HepG2 (cell line): Measurements from ENCODE around the gene HSDL2. TPM values are rescaled to one million over a fixed set of nuclear protein-coding genes. Genes with fewer than 3 reads are reported as not detected.
A peak's percentile ranks its signal among the peaks of the same experiment; 100 is the strongest.

Experiments
- ARID5B ChIP-seq: IDR thresholded peaks from 2 replicates; pipeline ENCODE4 v1.4.0; 2020; ENCODE audit warnings: mild to moderate bottlenecking, missing genetic modification reagents
- ASH2L ChIP-seq: fragments of 300-600, 200-600 bp; sonication (generic); IDR thresholded peaks from 2 replicates; pipeline ENCODE4 v1.7.0; 2017; ENCODE audit warnings: low read depth, mild to moderate bottlenecking, moderate library complexity, mixed read lengths, low read length; ENCODE audit not compliant: insufficient read length
- ATF7-NPFF ChIP-seq: sonication (generic); formaldehyde crosslinking; IDR thresholded peaks from 2 replicates; pipeline ENCODE4 v1.8.1; 2023; ENCODE audit warnings: mild to moderate bottlenecking, low read depth, missing genetic modification reagents, moderate library complexity
- ELF4 ChIP-seq: sonication (generic); formaldehyde crosslinking; IDR thresholded peaks from 2 replicates; pipeline ENCODE4 v1.5.0; 2020; ENCODE audit warnings: missing genetic modification reagents, mild to moderate bottlenecking, moderate library complexity, borderline replicate concordance
- ETV5 ChIP-seq: IDR thresholded peaks from 2 replicates; pipeline ENCODE4 v1.6.1; 2018; ENCODE audit warnings: missing biosample characterization, missing genetic modification reagents, inconsistent platforms, borderline replicate concordance
- FOXP1 ChIP-seq, 2 experiments: fragments of 450-650 bp in 1 of 2; IDR thresholded peaks; 2 replicates each; pipeline ENCODE4 v1.6.1; 2017 to 2018; ENCODE audit warnings: antibody characterized with exemption in 1 of 2
- MAF1 ChIP-seq: sonication (generic); formaldehyde crosslinking; IDR thresholded peaks from 2 replicates; pipeline ENCODE4 v1.5.0; 2020; ENCODE audit warnings: missing genetic modification reagents, borderline replicate concordance
- MATR3 ChIP-seq: sonication (generic); formaldehyde crosslinking; IDR thresholded peaks from 2 replicates; pipeline ENCODE4 v1.4.0; 2020; ENCODE audit warnings: missing genetic modification reagents
- RAD21 ChIP-seq: fragments of 450-650 bp; formaldehyde crosslinking; IDR thresholded peaks from 2 replicates; pipeline ENCODE4 v1.5.0; 2020; ENCODE audit warnings: mild to moderate bottlenecking
- RARG ChIP-seq: sonication (generic); formaldehyde crosslinking; IDR thresholded peaks from 2 replicates; pipeline ENCODE4 v1.4.0; 2020; ENCODE audit warnings: low read depth, mild to moderate bottlenecking, missing genetic modification reagents
- RELA ChIP-seq: sonication (generic); formaldehyde crosslinking; IDR thresholded peaks from 2 replicates; pipeline ENCODE4 v1.4.0; 2020; ENCODE audit warnings: missing genetic modification reagents
- SSRP1 ChIP-seq: IDR thresholded peaks from 2 replicates; pipeline ENCODE4 v1.6.1; 2016; ENCODE audit warnings: control low read depth
- TCF12 ChIP-seq, 2 experiments: fragments of 450-650 bp in 1 of 2; sonication (generic) in 1 of 2; formaldehyde crosslinking in 1 of 2; IDR thresholded peaks; 2 replicates each; pipeline versions ENCODE4 v1.6.1 to v1.8.0; 2017 to 2022; ENCODE audit warnings: antibody characterized with exemption in 1 of 2, mild to moderate bottlenecking in 1 of 2, missing genetic modification reagents in 1 of 2, moderate library complexity in 1 of 2
- YY1 ChIP-seq: IDR thresholded peaks from 2 replicates; pipeline ENCODE4 v1.6.1; 2011; ENCODE audit warnings: low read length, low read depth, moderate library complexity, mild to moderate bottlenecking; ENCODE audit not compliant: insufficient read depth, insufficient replicate concordance
- ZBTB26 ChIP-seq: IDR thresholded peaks from 2 replicates; pipeline ENCODE4 v1.6.1; 2016; ENCODE audit warnings: missing compliant biosample characterization, missing genetic modification reagents, borderline replicate concordance
- ZNF101 ChIP-seq: sonication (generic); formaldehyde crosslinking; IDR thresholded peaks from 2 replicates; pipeline ENCODE4 v1.4.0; 2020; ENCODE audit warnings: mild to moderate bottlenecking, low read depth, missing genetic modification reagents, borderline replicate concordance
- ZNF205 ChIP-seq: IDR thresholded peaks from 2 replicates; pipeline ENCODE4 v1.6.1; 2018; ENCODE audit warnings: missing biosample characterization, missing genetic modification reagents
- ZNF460 ChIP-seq: sonication (generic); formaldehyde crosslinking; IDR thresholded peaks from 2 replicates; pipeline ENCODE4 v1.5.1; 2020; ENCODE audit warnings: missing genetic modification reagents, mild to moderate bottlenecking, borderline replicate concordance
- ZNF563 ChIP-seq: sonication (generic); formaldehyde crosslinking; IDR thresholded peaks from 2 replicates; pipeline ENCODE4 v1.8.0; 2022; ENCODE audit warnings: mild to moderate bottlenecking, moderate library complexity, missing genetic modification reagents
- ZNF737 ChIP-seq: sonication (generic); formaldehyde crosslinking; IDR thresholded peaks from 2 replicates; pipeline ENCODE4 v1.5.0; 2020; ENCODE audit warnings: missing genetic modification reagents, mild to moderate bottlenecking, borderline replicate concordance
- polyA plus RNA-seq, 8 experiments: library from polyadenylated mRNA; depleted of rRNA in 3 of 8; stranded (reverse) in 7 of 8; unstranded in 1 of 8; fragments of >200 nt; fragmentation: Illumina TruSeq in 4 of 8; extraction: Trizol in 4 of 8; gene quantifications; 2 replicates each; pipeline versions ENCODE4 v1.2.1 to v1.2.3, GENCODE V29; 2011 to 2016; ENCODE audit warnings: low read depth in 4 of 8, missing spikeins in 1 of 8, mixed read lengths in 1 of 8; ENCODE audit not compliant: insufficient read depth in 1 of 8
- total RNA-seq, 5 experiments: library from RNA; depleted of rRNA; stranded (reverse); fragments of >200 nt; fragmentation: Illumina TruSeq; extraction: Trizol; gene quantifications; 2 replicates each; pipeline ENCODE4 v1.2.3, GENCODE V29; 2016; ENCODE audit warnings: low read depth in 1 of 5
- TF ChIP-seq, protein P1 (sequence below): sonication (generic); formaldehyde crosslinking; IDR thresholded peaks from 2 replicates; pipeline ENCODE4 v1.4.0; 2020; ENCODE audit warnings: low read depth, mild to moderate bottlenecking, missing genetic modification reagents
- TF ChIP-seq, protein P2 (sequence below): sonication (generic); formaldehyde crosslinking; IDR thresholded peaks from 2 replicates; pipeline ENCODE4 v1.8.1; 2022; ENCODE audit warnings: mild to moderate bottlenecking, missing genetic modification reagents

HSDL2 gene
- total and polyA plus RNA-seq, 2 of the 13 experiments (the other 11 are each of a cell fraction or from before 2014, with no cell fraction given), result 55.3 to 80.2 TPM

- TF ChIP-seq YY1 (no peak), RARG (CRISPR knock-in tag) (no peak), ASH2L (peak; percentile 88), ETV5 (CRISPR knock-in tag) (no peak), ELF4 (no peak), ZBTB26 (no peak), ZNF563 (CRISPR knock-in tag) (no peak), RAD21 (CRISPR knock-in tag) (no peak), RELA (CRISPR knock-in tag) (no peak), SSRP1 (CRISPR knock-in tag) (no peak), ZNF205 (CRISPR knock-in tag) (no peak), TCF12 (IDR thresholded peaks at IDR 0.05) (no peak), TCF12 (CRISPR knock-in tag; IDR thresholded peaks at IDR 0.05) (peak; percentile 12; the same call in 1 of the 2 replicates), ZNF101 (CRISPR knock-in tag) (no peak), FOXP1 (IDR thresholded peaks at IDR 0.05) (no peak), FOXP1 (CRISPR knock-in tag; IDR thresholded peaks at IDR 0.05) (no peak), MAF1 (CRISPR knock-in tag) (no peak), ATF7-NPFF (CRISPR knock-in tag) (no peak), MATR3 (CRISPR knock-in tag) (no peak), ZNF460 (CRISPR knock-in tag) (no peak), ZNF737 (CRISPR knock-in tag) (no peak), ARID5B (CRISPR knock-in tag) (no peak)
- TF ChIP-seq, protein P1, sequence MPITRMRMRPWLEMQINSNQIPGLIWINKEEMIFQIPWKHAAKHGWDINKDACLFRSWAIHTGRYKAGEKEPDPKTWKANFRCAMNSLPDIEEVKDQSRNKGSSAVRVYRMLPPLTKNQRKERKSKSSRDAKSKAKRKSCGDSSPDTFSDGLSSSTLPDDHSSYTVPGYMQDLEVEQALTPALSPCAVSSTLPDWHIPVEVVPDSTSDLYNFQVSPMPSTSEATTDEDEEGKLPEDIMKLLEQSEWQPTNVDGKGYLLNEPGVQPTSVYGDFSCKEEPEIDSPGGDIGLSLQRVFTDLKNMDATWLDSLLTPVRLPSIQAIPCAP, result 0 out of 2 replicates have a peak, but pooled peaks have one; percentile 20
- TF ChIP-seq, protein P2, sequence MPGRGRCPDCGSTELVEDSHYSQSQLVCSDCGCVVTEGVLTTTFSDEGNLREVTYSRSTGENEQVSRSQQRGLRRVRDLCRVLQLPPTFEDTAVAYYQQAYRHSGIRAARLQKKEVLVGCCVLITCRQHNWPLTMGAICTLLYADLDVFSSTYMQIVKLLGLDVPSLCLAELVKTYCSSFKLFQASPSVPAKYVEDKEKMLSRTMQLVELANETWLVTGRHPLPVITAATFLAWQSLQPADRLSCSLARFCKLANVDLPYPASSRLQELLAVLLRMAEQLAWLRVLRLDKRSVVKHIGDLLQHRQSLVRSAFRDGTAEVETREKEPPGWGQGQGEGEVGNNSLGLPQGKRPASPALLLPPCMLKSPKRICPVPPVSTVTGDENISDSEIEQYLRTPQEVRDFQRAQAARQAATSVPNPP (CRISPR knock-in tag), result no peak
- TF ChIP-seq, all 625 proteins: peak for 16
These were observed 47.3 kb upstream of the HSDL2 start (continued) for GRCh38 chr9:112332674-112332976.
